Endometrial microvascular endothelial cells (primary cell): ENCODE data around the gene MGARP. TPM values are rescaled to one million over a fixed set of nuclear protein-coding genes. Genes with fewer than 3 reads are reported as not detected.

Experiments
- in situ Hi-C: cut with HindIII; loops from 2 replicates; pipeline ENCODE4 v1.10.0; 2017; ENCODE audit warnings: low sequenced_read_pairs, low pct_unique_long_range_greater_than_20kb; ENCODE audit errors: inconsistent ontology term
- total RNA-seq: library from RNA; depleted of rRNA; stranded (reverse); fragments of >200 nt; gene quantifications from one replicate; pipeline ENCODE4 v1.2.3, GENCODE V29; 2015; ENCODE audit errors: inconsistent ontology term

MGARP gene
- total RNA-seq, 1 donor from 2014 or later = 2.4 TPM

DNA sequence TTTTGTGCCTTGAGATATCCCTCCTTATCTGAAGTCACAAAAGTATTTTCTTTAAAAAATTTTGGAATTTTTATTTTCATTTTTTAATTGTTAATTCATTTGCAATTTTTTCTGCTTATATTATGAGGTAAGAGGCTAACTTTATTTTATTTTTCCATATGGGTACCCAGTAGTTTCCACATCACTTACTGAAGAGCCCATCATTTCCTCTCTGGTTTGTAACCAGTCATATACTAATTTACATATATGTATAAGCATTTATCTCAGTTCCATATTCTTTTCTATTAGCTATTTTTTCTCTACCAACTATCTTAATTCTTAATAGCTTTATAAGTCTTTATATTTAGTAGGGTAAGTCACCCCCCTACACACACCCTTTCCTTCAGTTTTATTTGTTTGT lies 27.0 kb downstream of the MGARP start:
- in situ Hi-C loops = no loop called here

DNA sequence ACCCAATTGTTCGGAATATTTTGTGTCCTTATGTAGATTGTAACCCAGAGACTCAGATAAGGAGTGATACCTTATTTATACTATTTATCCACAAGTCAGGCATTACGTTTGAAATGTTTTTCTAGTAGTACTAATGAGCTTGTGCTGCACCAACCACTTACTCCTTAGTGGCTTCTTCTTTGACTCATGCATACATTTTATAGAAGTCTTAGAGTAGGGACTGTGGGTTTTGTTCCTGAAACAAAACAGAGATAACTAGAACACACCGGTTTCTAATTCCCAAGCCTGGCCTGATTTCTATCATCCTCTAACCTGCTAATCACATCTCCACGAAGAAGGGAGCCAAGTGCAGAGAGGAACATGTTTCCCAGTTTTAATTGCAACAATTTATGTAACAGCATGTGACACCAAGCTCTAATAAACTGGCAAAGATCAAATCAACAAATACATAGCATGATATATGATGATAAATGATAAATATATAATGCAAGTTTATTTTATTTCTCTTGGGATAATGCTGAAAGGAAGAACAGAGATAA lies 32.3 kb downstream of the MGARP start:
- in situ Hi-C loops = no loop called here

DNA sequence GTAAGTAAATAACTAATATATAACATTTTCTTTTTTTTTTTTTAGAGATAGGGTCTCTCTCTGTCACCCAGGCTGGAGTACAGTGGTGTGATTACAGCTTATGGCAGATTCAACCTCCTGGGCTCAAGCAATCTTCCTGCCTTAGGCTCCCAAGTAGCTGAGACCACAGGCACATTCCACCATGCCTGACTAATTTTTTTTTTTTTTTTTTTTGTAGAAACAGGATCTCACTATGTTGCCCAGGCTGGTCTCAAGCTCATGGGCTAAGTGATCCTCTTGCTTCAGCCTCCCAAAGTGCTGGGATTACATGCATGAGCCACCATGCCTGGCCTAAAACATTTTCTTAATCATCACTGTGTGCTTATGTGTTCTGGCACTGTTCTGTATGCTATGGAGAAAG lies 32.8 kb downstream of the MGARP start:
- in situ Hi-C loops = no loop called here

DNA sequence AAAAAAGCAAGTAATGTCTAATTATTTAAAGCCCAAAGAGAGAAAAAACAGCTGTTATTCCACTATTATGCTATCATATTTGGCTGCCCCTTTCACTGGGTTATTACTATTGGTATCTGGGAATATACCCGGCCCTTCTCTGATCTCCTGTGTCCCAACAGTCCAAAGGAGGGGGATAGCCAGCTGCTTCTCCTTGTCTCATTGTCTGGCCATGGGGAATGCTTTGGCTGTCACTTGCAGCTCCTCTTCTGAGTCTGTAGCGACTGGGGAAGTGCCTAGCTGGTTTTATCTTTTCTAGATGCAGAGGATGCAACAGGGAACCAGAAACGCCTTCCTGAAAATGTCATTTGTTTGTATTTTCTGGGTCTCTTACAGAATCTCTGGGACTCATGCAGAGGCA lies 33.9 kb downstream of the MGARP start:
- in situ Hi-C loops = no loop called here

DNA sequence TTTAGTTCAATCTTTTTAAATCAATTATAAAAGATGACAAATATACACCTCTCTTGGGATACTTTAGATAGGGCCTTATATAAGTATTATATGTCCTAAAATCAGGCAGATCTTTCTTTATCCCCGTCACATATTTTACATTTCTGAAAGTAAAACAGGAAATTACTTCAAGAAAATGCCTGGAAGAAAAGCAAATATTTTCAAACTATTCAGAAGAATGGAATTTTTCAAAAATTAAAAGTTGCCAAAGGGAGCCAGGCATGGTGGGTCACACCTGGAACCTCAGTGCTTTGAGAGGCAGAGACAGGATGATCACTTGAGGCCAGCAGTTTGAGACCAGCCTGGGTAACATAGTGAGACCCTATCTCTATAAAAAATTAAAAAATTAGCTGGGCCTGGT lies 34.4 kb downstream of the MGARP start:
- in situ Hi-C loops = no loop called here

DNA sequence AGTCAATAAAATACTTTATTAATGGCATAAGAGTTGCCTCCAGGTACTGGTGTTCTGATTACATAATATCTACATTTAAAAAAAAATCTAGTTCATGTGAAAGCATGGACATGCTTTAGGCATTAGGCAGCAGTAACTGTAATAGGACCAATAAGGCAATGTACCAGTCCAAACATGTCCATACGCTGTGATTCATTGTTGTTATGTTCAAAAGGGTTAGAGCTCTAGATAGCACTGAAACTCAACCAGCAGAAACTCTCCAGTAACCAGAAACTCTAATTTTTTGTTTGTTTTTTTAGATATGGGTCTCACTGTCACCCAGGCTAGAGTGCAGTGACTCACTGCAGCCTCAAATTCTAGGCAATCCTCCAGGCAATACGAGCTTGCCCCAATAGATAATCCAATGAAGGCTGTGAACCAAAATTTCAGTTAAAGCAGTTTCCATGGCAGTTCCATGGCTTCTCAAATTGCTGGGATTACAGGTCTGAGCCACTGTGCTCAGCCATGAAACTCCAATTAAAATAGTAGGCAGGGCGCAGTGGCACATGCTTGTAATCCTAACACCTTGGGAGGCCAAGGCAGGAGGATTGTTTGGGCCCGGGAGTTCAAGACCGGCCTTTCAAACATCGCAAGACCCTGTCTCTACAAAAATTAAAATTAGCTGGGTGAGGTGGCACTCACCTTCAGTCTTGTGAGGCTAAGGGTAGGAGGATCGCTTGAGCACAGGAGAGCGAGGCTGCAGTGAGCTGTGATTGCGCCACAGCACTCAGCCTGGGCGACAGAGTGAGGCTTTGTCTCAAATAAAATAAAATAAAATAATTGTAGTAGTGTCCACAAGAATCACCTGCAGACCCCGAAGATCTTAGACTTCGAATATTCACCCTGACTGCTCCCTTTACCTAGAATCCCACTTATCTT lies 36.3 kb downstream of the MGARP start:
- in situ Hi-C loops = no loop called here

DNA sequence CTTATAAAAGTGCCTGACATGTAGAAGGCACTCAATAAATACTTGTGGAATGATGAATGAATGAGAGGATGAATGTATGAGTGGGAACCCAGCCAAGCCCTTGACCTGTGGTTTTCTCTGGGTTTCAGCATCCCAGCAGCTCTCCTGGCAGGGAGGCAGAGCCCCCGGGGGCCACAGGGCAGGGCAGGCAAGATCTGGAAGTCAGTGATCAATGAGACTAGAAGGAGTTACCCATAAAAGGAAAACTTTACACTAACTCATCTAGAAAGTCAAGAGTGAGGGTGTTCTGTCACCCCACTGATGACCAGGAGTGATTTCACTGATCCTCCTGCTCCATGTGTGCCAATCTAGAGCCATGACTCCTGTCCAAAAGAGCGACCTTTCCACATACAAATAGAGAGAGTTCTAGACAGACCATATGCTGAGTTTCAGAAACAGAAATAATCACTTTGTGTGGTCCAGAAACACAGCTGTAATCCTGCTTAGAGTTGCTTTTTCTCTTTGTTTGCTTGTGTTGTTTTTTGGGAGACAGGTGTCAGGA lies 37.4 kb downstream of the MGARP start:
- in situ Hi-C loops = no loop called here

DNA sequence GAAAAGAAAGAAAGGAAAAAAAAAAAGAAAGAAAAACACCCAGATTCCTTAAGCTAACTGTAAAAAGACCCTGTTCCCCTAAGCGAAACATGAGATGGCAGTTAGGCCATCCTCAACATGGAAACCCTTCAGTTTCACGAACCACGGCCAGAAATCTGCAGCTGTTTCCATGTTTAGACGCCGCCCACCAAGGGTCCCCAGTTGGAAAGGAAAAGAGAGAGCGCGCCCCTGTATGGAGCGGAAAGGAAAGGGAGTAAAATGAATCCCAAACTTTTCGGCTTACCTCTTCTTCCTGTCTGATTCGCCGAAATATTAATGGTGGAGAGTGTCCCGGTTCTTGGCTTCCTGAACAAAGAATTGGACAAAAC lies 38.3 kb downstream of the MGARP start:
- in situ Hi-C loops = no loop called here

DNA sequence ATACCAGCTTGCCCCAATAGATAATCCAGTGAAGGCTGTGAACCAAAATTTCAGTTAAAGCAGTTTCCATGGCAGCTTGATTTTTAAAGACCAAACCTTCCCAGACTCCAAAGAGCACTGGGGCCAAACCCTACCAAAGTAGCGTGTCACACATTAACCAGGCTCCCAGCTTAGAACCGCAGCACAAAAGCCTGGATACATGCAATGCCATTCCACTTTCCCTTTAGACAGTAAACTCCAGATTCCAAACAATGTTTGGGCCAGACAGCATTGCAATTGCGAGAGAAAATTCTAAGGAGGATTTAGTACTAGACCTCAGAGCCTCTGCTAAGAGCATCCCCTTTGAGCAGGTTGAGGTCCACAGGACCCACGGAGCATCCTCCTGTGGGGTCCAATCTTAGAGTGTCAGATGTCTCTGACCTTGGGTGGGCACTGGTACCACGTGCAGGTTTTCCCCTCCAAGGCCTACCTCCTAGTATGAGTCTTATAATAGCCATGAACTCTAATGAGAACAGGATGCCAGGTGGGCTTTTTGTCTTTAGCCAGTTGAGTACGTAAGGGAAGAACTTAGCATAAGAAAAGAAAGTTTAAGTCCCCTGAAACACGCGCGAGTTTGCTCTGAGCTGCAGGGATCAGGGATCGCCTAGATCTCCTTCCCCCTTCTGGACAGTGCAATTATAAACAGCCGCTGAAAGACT lies 38.8 kb downstream of the MGARP start:
- in situ Hi-C loops = no loop called here

DNA sequence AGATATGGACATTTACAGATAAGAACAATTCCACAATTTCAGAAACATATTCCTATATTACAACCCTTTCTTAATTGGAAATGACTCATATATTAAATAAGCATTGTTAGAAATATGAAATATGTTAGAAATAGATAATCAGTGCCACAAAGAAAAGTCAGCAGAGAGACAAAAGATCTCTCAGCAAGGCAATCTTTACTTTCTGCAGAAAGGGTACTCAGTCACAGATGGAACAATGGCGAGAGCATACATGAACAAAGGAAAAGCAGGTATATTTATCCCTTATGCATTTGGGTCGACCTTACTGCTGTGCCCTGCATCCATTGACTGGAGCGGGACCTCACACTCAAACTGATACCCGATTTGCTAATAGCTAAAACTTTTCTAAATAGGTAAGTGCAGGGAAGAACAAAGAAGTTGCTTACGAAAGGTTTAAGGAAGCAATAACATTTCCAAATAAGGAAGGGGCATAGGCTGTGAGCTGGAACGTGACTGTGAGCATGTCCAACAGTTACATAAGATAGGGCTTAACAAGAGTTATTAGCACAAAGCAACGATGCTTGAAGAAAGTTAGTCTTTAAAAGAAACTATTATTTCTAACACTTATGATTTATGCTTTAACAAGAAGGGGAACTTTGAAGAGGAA lies 40.8 kb downstream of the MGARP start:
- in situ Hi-C loops = no loop called here

DNA sequence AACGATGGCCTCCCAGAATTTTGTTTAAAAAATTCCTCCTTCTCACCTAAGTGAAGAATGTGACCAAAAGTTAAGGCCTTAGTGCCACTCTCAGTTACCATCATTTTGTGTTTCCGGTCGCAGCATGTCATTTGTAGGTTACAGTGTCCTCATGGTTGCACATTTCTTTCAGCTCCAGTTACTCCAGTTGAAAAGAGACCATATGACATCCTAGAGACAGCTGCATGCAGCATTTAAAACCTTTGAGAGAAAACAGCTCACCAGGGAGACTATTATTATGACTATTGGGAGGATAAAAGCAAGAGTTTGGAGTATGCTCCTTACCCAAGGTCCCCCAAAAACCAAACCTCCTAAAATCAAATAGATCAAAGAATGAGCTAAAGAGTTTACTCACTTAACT lies 45.8 kb downstream of the MGARP start:
- in situ Hi-C loops = no loop called here

DNA sequence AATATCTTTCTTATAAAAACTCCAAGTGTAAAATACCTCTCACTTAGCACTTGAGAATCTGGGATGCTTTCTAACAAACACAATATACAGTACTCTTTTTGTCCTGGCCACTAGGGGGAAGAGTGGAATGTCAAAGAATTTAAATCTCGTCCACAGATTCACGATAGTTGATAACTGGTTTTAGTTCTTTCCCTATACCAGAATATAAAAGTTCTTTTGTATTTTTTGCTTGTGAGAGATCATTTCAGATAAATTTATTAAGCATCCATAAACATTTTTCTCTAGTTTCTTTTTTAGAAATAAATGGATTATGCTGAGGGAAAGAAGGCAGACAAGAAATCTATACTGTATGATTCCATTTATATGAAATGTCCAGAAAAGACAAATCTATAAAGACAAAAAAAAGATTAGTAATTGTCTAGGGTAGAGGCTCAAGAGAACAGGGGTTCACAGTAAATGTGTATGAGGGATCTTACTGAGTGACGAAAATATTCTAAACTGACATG lies 50.4 kb downstream of the MGARP start:
- in situ Hi-C loops = no loop called here

DNA sequence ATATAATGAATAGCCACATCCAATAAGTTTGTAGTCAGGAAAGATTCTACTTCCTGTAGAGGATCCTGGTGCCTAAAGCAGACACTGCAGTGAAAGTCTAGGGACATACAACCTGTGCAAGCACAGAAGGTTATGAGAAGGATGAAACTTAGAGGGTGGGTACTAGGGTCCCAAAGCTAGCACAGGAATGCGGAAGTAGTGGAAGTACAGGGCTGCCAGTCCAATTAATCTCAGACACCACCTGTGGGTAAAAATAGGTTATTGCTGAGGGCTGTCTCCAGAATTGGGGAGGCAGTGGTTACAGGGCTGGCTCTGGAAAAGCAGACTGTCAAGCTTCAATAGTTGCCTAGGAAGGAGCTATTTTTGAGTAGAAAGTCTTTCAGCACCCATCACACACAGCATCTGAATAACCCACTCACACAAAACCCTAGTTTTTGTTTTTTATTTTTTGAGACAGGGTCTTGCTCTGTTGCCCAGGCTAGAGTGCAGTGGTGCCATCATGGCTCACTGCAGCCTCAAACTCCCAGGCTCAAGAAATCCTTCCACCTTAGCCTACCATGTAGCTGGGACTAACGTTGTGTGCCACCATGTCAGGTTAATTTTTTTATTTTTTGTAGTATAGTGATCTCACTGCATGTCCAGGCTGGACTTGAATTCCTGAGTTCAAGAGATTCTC lies 52.2 kb downstream of the MGARP start:
- in situ Hi-C loops = no loop called here

DNA sequence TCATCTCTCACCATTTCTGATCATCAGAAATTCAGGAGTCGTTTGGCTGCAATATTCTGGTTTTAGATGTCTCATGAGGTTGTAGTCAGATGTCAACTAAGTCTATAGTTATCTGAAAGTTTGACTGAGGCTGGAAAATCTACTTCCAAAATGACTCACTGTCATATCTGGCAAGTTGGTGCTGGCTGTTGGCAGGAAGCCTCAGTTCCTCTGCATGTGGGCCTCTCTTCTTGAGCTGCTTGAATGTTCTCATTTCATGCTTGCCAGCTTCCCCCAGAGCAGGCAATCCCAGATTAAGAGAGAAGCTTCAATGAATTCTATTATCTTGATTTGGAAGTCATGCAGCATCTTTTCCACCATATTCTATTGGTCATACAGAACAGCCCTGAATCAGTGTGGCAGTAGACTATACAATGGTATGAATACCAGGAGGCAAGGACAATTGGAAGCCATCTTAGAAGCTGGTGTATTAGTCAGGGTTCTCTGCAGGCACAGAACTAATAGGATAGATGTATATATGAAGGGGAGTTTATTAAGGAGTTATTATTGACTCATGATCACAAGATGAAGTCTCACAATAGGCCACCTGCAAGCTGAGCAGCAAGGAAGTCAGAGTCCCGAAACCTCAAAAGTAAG lies 56.2 kb downstream of the MGARP start:
- in situ Hi-C loops = no loop called here

DNA sequence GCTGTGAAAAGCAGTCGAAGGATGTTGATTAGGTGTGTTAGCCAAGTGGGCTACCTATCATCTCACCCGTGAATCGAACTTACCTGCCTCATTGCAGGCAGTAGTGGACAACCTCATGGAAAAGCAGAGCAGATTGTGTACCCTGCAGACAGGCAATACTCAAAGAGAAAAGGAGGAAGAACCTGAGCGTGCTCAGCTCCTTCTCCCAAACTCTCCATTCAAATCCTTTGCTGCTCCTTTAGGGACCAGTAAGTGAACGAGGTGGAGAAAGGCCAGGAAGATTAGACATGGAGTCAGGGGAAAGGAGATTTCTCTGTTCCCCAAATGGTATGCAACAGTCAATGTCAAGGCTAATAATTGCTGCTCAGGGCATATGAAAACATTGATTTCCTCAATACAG lies 57.8 kb downstream of the MGARP start:
- in situ Hi-C loops = no loop called here

DNA sequence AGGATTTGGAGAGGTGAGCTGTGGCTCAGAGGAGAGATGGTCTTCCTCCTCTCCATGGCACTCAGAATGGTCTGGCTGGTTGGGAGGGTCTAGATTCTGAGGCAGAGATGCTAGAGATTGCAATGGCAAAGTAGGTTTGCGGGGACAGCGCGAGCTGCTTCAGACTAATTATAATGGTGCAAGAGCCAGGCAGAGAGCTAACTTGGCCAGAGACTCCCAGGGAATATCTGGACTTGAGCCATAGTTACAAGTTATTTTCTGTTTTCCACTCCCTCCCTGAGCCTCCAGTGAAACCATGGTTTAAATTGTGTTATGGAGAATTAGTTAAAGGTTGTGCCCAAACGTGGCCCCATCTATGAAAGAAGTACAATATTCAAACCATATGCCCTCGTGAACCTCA lies 58.3 kb downstream of the MGARP start:
- in situ Hi-C loops = no loop called here

DNA sequence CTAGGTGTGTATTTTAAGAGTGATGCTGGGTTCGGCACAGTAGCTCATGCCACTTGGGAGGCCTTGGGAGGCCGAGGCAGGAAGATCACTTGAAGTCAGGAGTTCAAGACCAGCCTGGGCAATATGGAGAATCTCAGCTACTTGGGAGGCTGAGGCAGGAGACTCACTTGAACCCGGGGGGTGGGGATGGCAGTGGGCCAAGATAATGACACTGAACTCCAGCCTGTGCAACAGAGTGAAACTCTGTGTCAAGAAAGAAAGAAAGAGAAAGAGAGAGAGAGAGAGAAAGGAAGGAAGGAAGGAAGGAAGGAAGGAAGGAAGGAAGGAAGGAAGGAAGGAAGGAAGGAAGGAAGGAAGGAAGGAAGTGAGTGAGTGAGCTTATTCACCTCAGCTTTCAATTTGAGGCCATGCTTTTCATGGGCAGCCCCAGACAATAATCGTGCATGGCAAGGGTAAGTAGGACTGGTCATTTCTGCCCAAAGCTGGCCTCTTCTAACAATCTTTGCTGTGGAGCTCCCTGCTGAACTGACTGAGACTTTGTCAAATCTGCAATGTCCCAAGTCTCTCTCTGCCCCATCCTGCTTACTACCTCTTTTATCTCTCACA lies 60.5 kb downstream of the MGARP start:
- in situ Hi-C loops = no loop called here
